Tibial nerve (tissue), 4 donors: ENCODE data around the gene CNNM1.

ENCODE experiments used
- EP300 ChIP-seq, 2 donors: sonication (generic); formaldehyde crosslinking; IDR thresholded peaks; one replicate each; pipeline ENCODE4 v1.6.1; 2017; ENCODE audit warnings: antibody characterized with exemption in 2 of 2, mild to moderate bottlenecking in 1 of 2
- POLR2A ChIP-seq, 2 donors: fragments of 450-650 bp; IDR thresholded peaks; one replicate each; pipeline ENCODE4 v1.6.1; 2017; ENCODE audit warnings: antibody characterized with exemption in 2 of 2, mild to moderate bottlenecking in 2 of 2, moderate library complexity in 2 of 2
- TF ChIP-seq, protein P1 (sequence below), 5 experiments: fragments of 200-600 bp in 3 of 5; fragments of 450-650 bp in 2 of 5; sonication (generic) in 3 of 5; IDR thresholded peaks; one replicate each; pipeline ENCODE4 v1.5.1; 2016 to 2019; ENCODE audit warnings: antibody characterized with exemption in 5 of 5, mild to moderate bottlenecking in 3 of 5, moderate library complexity in 2 of 5

GRCh38 chr10:99330347-99330924 is 1.3 kb downstream of the CNNM1 start:
- TF ChIP-seq POLR2A (IDR thresholded peaks at IDR 0.05) (no peak), EP300 (IDR thresholded peaks at IDR 0.05) (no peak)
- TF ChIP-seq, protein P1, sequence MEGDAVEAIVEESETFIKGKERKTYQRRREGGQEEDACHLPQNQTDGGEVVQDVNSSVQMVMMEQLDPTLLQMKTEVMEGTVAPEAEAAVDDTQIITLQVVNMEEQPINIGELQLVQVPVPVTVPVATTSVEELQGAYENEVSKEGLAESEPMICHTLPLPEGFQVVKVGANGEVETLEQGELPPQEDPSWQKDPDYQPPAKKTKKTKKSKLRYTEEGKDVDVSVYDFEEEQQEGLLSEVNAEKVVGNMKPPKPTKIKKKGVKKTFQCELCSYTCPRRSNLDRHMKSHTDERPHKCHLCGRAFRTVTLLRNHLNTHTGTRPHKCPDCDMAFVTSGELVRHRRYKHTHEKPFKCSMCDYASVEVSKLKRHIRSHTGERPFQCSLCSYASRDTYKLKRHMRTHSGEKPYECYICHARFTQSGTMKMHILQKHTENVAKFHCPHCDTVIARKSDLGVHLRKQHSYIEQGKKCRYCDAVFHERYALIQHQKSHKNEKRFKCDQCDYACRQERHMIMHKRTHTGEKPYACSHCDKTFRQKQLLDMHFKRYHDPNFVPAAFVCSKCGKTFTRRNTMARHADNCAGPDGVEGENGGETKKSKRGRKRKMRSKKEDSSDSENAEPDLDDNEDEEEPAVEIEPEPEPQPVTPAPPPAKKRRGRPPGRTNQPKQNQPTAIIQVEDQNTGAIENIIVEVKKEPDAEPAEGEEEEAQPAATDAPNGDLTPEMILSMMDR (IDR thresholded peaks at IDR 0.05) = no peak
